NCI-H345 treated with DMSO at 0.1 percent for 48 hours (cell line): ENCODE data around the gene S100P.
A peak's percentile ranks its signal among the peaks of the same experiment; 100 is the strongest.

Experiments
- DNase-seq: peaks from one replicate; lab custom pipeline; 2025; ENCODE audit not compliant: unreplicated experiment; lab: John Stamatoyannopoulos, UW

S100P gene

GRCh38 chr4:6695660-6696610 is 2.3 kb downstream of the S100P start:
- no peak for DNase-seq

- DNase-seq: no peak
These were observed 2.9 kb downstream of the S100P start for GRCh38 chr4:6696611-6697010.

GRCh38 chr4:6697131-6697530 is 3.5 kb downstream of the S100P start:
- no peak for DNase-seq

DNA sequence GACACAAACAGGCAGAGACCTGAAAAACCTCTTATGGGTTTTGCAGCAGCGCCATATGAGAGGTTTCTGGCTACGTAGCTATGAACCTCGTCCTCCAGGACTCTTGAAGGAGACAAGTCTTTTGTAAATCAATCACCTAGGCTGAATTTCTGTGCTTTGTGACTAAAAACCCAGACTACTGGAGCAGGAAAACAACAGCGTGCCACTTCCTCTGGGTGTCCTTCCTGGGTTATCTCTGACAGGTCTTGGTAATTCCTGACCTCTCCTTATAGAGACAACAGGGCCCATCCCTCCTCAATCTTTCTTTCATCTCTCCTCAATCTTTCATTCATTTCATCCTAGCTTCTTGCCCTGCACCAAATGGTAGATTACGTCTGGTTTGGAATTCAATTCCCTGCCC is 5.7 kb downstream of the S100P start:
- no peak for DNase-seq

GRCh38 chr4:6699903-6700302 is 6.2 kb downstream of the S100P start:
- no peak for DNase-seq

DNA sequence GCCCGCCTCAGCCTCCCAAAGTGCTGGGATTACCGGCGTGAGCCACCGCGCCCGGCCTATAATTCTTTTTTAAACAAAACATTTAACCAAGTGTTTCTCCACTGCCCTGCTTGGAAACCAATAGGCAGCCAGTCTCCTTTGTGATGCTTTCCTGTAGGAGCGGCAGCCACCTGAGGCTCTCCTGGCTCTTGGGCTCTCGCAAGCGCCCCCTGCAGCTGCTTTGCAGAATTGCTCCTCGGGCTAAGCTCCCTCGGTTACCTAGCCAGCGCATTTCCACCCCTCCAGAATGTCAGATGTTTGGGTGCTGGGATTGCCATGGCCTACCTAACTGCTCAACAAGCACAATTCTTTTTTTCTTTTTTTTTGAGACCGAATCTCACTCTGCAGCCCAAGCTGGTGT is 7.7 kb downstream of the S100P start:
- DNase-seq: no peak

GRCh38 chr4:6702761-6703160 is 9.1 kb downstream of the S100P start:
- no peak for DNase-seq

- DNase-seq: no peak
These were observed 10.1 kb downstream of the S100P start for GRCh38 chr4:6703786-6704185.

GRCh38 chr4:6705646-6706045 is 12.0 kb downstream of the S100P start:
- DNase-seq: no peak

GRCh38 chr4:6706173-6706572 is 12.5 kb downstream of the S100P start:
- no peak for DNase-seq

GRCh38 chr4:6709230-6710114 is 15.8 kb downstream of the S100P start, which contains the start of gene MRFAP1L1:
MRFAP1L1 (minus strand) TSS chr4:6709865; CDS start chr4:6709629, 236 bp downstream.
- DNase-seq: peak; percentile 87

GRCh38 chr4:6710282-6710681 is 16.6 kb downstream of the S100P start:
- no peak for DNase-seq

DNA sequence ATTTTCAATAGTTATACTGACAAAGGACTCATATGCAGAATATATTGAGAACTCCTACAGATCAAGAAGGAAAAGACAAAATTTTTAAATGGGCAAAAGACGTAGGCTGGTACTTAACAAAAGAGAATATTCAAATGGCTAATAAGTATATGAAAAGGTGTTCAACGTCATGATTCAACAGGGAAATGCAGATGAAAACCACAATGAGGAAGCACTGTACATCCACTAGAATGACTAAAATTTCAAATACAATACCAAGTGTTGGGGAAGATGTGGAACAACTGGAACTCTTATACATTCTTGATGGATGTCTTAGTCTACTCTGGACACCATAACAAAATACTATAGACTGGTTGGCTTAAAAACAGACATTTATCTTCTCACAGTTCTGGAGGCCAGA is 17.3 kb downstream of the S100P start:
- no peak for DNase-seq

GRCh38 chr4:6714954-6715353 is 21.3 kb downstream of the S100P start:
- no peak for DNase-seq

- DNase-seq: no peak
These were observed 22.0 kb downstream of the S100P start for GRCh38 chr4:6715704-6716017.

DNA sequence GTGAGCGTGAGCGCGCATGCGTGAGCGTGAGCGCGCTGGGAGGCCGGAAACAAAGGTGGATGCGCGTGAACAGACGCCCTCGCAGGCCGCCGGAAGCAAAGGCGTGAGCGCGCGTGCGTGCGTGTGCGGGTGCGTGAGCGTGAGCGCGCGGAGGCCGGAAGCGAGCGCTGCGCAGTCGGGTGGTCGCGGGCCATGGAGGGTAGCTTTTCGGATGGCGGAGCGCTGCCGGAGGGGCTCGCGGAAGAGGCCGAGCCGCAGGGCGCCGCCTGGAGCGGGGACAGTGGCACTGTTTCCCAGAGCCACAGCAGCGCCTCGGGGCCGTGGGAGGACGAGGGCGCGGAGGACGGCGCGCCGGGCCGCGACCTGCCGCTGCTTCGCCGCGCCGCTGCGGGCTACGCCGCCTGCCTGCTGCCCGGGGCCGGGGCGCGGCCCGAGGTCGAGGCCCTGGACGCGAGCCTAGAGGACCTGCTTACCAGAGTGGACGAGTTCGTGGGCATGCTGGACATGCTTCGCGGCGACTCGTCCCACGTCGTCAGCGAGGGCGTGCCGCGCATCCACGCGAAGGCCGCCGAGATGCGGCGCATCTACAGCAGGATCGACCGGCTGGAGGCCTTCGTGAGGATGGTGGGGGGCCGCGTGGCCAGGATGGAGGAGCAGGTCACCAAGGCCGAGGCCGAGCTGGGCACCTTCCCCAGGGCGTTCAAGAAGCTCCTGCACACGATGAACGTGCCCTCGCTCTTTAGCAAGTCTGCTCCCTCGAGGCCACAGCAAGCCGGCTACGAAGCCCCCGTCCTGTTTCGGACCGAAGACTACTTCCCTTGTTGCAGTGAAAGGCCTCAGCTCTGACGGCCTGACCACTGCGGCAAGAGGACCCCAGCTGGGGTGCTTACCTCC is 22.6 kb downstream of the S100P start, which contains the start of gene BLOC1S4:
Gene BLOC1S4, plus strand, starts transcription at position 157 of the 894 bp plus-strand sequence. Its CDS starts 36 bp downstream, at position 193.
- peak; percentile 41 for DNase-seq

- no peak for DNase-seq
These were observed 23.4 kb downstream of the S100P start for GRCh38 chr4:6716958-6717655.

- DNase-seq: no peak
These were observed 25.4 kb downstream of the S100P start for GRCh38 chr4:6718932-6719610.

GRCh38 chr4:6719611-6720179 is 26.0 kb downstream of the S100P start:
- no peak for DNase-seq
